ENCODE data around the gene DMP1.
"Not testable (repeated sequence)": the region's sequence is repeated elsewhere in the genome, so short reads cannot be mapped to it uniquely, and the experiment has no call there.

DNA sequence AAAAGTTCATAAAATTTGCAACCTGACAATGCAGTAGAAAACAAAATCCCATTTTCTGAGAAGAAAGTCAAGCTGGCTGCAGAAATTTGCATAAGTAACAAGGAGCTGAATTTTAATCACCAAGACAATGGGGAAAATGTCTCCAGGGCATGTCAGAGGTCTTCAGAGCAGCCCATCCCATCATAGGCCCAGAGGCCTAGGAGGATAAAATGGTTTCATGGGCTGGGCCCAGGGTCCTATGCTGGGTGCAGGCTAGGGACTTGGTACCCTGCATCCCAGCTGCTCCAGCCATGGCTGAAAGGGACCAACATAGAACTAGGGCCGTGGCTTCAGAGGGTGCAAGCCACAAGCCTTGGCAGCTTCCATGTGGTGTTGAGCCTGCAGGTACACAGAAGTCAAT, 42.0 kb downstream of the DMP1 start:
- TF ChIP-seq, protein P1, sequence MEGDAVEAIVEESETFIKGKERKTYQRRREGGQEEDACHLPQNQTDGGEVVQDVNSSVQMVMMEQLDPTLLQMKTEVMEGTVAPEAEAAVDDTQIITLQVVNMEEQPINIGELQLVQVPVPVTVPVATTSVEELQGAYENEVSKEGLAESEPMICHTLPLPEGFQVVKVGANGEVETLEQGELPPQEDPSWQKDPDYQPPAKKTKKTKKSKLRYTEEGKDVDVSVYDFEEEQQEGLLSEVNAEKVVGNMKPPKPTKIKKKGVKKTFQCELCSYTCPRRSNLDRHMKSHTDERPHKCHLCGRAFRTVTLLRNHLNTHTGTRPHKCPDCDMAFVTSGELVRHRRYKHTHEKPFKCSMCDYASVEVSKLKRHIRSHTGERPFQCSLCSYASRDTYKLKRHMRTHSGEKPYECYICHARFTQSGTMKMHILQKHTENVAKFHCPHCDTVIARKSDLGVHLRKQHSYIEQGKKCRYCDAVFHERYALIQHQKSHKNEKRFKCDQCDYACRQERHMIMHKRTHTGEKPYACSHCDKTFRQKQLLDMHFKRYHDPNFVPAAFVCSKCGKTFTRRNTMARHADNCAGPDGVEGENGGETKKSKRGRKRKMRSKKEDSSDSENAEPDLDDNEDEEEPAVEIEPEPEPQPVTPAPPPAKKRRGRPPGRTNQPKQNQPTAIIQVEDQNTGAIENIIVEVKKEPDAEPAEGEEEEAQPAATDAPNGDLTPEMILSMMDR (conservative IDR thresholded peaks at IDR 0.05) = not testable (repeated sequence)
- not testable (repeated sequence) for TF ChIP-seq EZH2 (IDR thresholded peaks at IDR 0.05; ENCODE audit: low read depth)
